K562 (cell line): Measurements from ENCODE around the gene LMNA. TPM values are rescaled to one million over a fixed set of nuclear protein-coding genes. Genes with fewer than 3 reads are reported as not detected.
A peak's percentile ranks its signal among the peaks of the same experiment; 100 is the strongest.

Experiments
- ATAC-seq: fragments of 200-7000 bp; cut with Tn5 transposase; 3 replicates; pipeline ENCODE4 v1.9.1; 2020; ENCODE audit warnings: moderate library complexity
- BruUV-seq: library from RNA; stranded (reverse); fragments of 400-500 nt; replicated peaks from 2 replicates; lab custom pipeline; 2021; lab: Mats Ljungman, UMichigan
- CTCF ChIA-PET: fragments of 300-600 bp; formaldehyde crosslinking; extraction: SDS; loops from one replicate; lab custom pipeline; 2021; ENCODE audit warnings: low intra/inter-chr PET ratio; lab: Yijun Ruan, JAX
- POLR2A ChIA-PET: fragments of 300-600, 350-650 bp; sonication (Branson Sonifier 250); formaldehyde crosslinking; extraction: SDS; loops from one replicate; lab custom pipeline; 2021; ENCODE audit warnings: antibody characterized with exemption, inconsistent platforms; lab: Yijun Ruan, JAX
- DNase-seq, 4 experiments: peaks; one replicate each; pipeline versions ENCODE4 v3.0.0 to v3.0.0-alpha.2; 2011 to 2018; ENCODE audit warnings: low spot score in 3 of 4, mixed read lengths in 3 of 4; ENCODE audit errors: extremely low read depth in 1 of 4
- FAIRE-seq: peaks from 2 replicates; lab custom pipeline; 2011; peaks lifted over from hg19 to GRCh38; lab: Jason Lieb, UNC
- H2AFZ ChIP-seq: 2 replicates; pipeline ENCODE4 v1.6.0; 2011; ENCODE audit warnings: low read depth, low read length, control low read depth, inconsistent platforms
- H3K27ac ChIP-seq: fragments of 200-600 bp; 3 replicates; pipeline ENCODE4 v1.8.0; 2011; ENCODE audit warnings: low read depth, mild to moderate bottlenecking, control low read depth, inconsistent platforms, low read length, moderate library complexity, mixed read lengths; ENCODE audit errors: extremely low read depth
- H3K27me3 ChIP-seq, 2 experiments: fragments of 300-600 bp in 1 of 2; 2 replicates in 1 of 2; 3 replicates in 1 of 2; pipeline versions ENCODE4 v1.6.0 to v1.8.0; 2011; ENCODE audit warnings: inconsistent platforms in 2 of 2, low read length in 2 of 2, mild to moderate bottlenecking in 1 of 2, mixed read lengths in 1 of 2, moderate library complexity in 1 of 2; ENCODE audit not compliant: control insufficient read depth in 2 of 2, insufficient read depth in 2 of 2
- H3K36me3 ChIP-seq: fragments of 300-600 bp; 3 replicates; pipeline ENCODE4 v1.8.0; 2011; ENCODE audit warnings: mild to moderate bottlenecking, low read length, inconsistent platforms; ENCODE audit not compliant: control insufficient read depth, insufficient read depth
- H3K4me1 ChIP-seq, 2 experiments: fragments of 200-600 bp in 1 of 2; replicated peaks in 1 of 2; 2 replicates in 1 of 2; 3 replicates in 1 of 2; pipeline versions ENCODE4 v1.5.1 to v1.8.0; 2011; ENCODE audit warnings: inconsistent platforms in 2 of 2, low read length in 2 of 2, mild to moderate bottlenecking in 1 of 2, mixed read lengths in 1 of 2, moderate library complexity in 1 of 2; ENCODE audit not compliant: control insufficient read depth in 2 of 2, insufficient read depth in 2 of 2
- H3K4me2 ChIP-seq: 2 replicates; pipeline ENCODE4 v1.6.1; 2011; ENCODE audit warnings: low read length, control low read depth, inconsistent platforms, mixed read lengths; ENCODE audit not compliant: insufficient read depth
- H3K4me3 ChIP-seq: fragments of 200-600 bp; sonication (generic), shearing (Covaris generic); 2 replicates; pipeline ENCODE4 v1.5.1; 2016; ENCODE audit warnings: control low read depth, inconsistent platforms
- H3K79me2 ChIP-seq: fragments of 200-600 bp; 3 replicates; pipeline ENCODE4 v1.8.0; 2011; ENCODE audit warnings: low read length, inconsistent platforms; ENCODE audit not compliant: control insufficient read depth, insufficient read depth
- H3K9ac ChIP-seq, 2 experiments: 2 replicates each; pipeline versions ENCODE4 v1.6.0 to v1.6.1; 2011; ENCODE audit warnings: low read depth in 2 of 2, low read length in 2 of 2, control low read depth in 1 of 2, inconsistent platforms in 1 of 2, mild to moderate bottlenecking in 1 of 2, mixed read lengths in 1 of 2; ENCODE audit not compliant: insufficient read depth in 1 of 2
- H3K9me1 ChIP-seq: one replicate; pipeline ENCODE4 v1.6.0; 2011; ENCODE audit warnings: inconsistent platforms, mild to moderate bottlenecking, low read length, moderate library complexity; ENCODE audit not compliant: control insufficient read depth, insufficient read depth
- H3K9me3 ChIP-seq: replicated peaks from 2 replicates; pipeline ENCODE4 v1.5.1; 2011; ENCODE audit warnings: low read depth, low read length, inconsistent platforms; ENCODE audit not compliant: control insufficient read depth, insufficient read depth
- H4K20me1 ChIP-seq: replicated peaks from 2 replicates; pipeline ENCODE4 v1.6.1; 2011; ENCODE audit warnings: low read length, inconsistent platforms, mixed read lengths; ENCODE audit not compliant: control insufficient read depth, insufficient read depth
- GMEB1 ChIP-seq: fragments of 250-450 bp; sonication (Bioruptor Pico); IDR thresholded peaks from 2 replicates; pipeline ENCODE4 v1.4.0; 2020; ENCODE audit warnings: mild to moderate bottlenecking
- KDM5B ChIP-seq: fragments of 200-600 bp; sonication (generic); IDR thresholded peaks from 2 replicates; pipeline ENCODE4 v1.6.1; 2012; ENCODE audit warnings: low read depth, mild to moderate bottlenecking, moderate library complexity, low read length, control low read depth, inconsistent platforms; ENCODE audit not compliant: insufficient replicate concordance
- MAX ChIP-seq: sonication (generic); formaldehyde crosslinking; IDR thresholded peaks from 2 replicates; pipeline ENCODE4 v1.9.0; 2022; ENCODE audit warnings: mild to moderate bottlenecking, missing genetic modification reagents
- MBD2 ChIP-seq: sonication (generic); IDR thresholded peaks from 2 replicates; pipeline ENCODE4 v1.6.1; 2016; ENCODE audit warnings: low read depth, borderline replicate concordance
- MITF ChIP-seq: IDR thresholded peaks from 2 replicates; pipeline ENCODE4 v1.6.1; 2014; ENCODE audit warnings: antibody characterized with exemption
- PML ChIP-seq: IDR thresholded peaks from 2 replicates; pipeline ENCODE4 v1.6.1; 2012; ENCODE audit warnings: low read length, inconsistent platforms
- TEAD2 ChIP-seq: fragments of 450-650 bp; IDR thresholded peaks from 2 replicates; pipeline ENCODE4 v1.6.1; 2016; ENCODE audit warnings: missing genetic modification characterization, control low read depth, missing compliant biosample characterization
- ZNF512 ChIP-seq: IDR thresholded peaks from 2 replicates; pipeline ENCODE4 v1.6.1; 2016; ENCODE audit warnings: missing genetic modification characterization, missing compliant biosample characterization
- WGBS: fragments of 100-300 bp; shearing (Covaris generic); methylation state at CpG from one replicate; pipeline ENCODE4 v1.1.6; 2016; ENCODE audit warnings: low coverage, mixed read lengths; ENCODE audit not compliant: insufficient coverage; ENCODE audit errors: missing lambda C conversion rate; 5-methylcytosine and 5-hydroxymethylcytosine counted together
- in situ Hi-C: fragments of 300-500 bp; cut with MboI; formaldehyde crosslinking; loops from 4 replicates; pipeline ENCODE4 v1.15.0; 2018; ENCODE audit warnings: inconsistent platforms, mixed read lengths
- intact Hi-C: fragments of 100-400 bp; cut with micrococcal nuclease; formaldehyde crosslinking; loops from 2 replicates; pipeline ENCODE4 v1.14.2; 2022
- polyA plus RNA-seq, 8 experiments: library from polyadenylated mRNA; depleted of rRNA in 4 of 8; stranded (reverse) in 5 of 8; unstranded in 3 of 8; fragments of >200 nt; fragmentation: Nextera tagmentation in 2 of 8; fragmentation: Illumina TruSeq in 1 of 8; extraction: Ambion mirVana in 2 of 8; extraction: Trizol in 1 of 8; gene quantifications; 2 replicates each; pipeline versions ENCODE4 v1.2.1 to v1.2.3, GENCODE V29; 2011 to 2014; ENCODE audit warnings: inconsistent platforms in 1 of 8, missing spikeins in 1 of 8
- total RNA-seq, 7 experiments: library from RNA; depleted of rRNA in 6 of 7; stranded (reverse); fragments of >200 nt in 6 of 7; fragmentation: Illumina TruSeq in 2 of 7; extraction: Trizol in 2 of 7; gene quantifications; 2 replicates each; pipeline versions ENCODE4 v1.2.1 to v1.2.3, GENCODE V29; 2011 to 2021; ENCODE audit warnings: low replicate concordance in 1 of 7

Gene LMNA
- total and polyA plus RNA-seq, 9 of the 15 experiments (the other 6 are each of a cell fraction or from before 2014, with no cell fraction given), result 1.00 to 347 (median 88.2) TPM

- peak; percentile 88 to 89 (median 89) for DNase-seq
- H3K9ac ChIP-seq, result peak within 1 kb of the TSS; percentile 73 to 94
- WGBS, result 2% methylated on average over 33 of the region's 62 CpGs
- peak; percentile 35 for FAIRE-seq
- H3K4me2 ChIP-seq, result peak within 1 kb of the TSS; percentile 85
- peak within 1 kb of the TSS; percentile 60; the same call in 2 of the 3 replicates for H3K27ac ChIP-seq
- no peaks in the 10 kb centered on the region for H3K9me3 ChIP-seq
- no TSS peak for BruUV-seq
- ChIA-PET CTCF (interaction anchor here (0.6 kb wide), 1 partner anchor 9 kb away, joined by 3 read pairs; no protein-coding TSS in a partner anchor), POLR2A (interaction anchor here (0.6 to 0.7 kb wide), 4 partner anchors 13 to 176 kb away, joined by 3 to 4 read pairs (median 3); no protein-coding TSS in a partner anchor)
- ATAC-seq, result peak; percentile 90
- H3K4me1 ChIP-seq, result peaks cover 13 to 30% of the 10 kb centered on the region in 2 experiments
- peak within 1 kb of the TSS; percentile 55 for H3K4me3 ChIP-seq
- in situ Hi-C loops, result no loop called here
- peak within 1 kb of the TSS; percentile 96 for H2AFZ ChIP-seq
- no peaks in the 10 kb centered on the region for H4K20me1 ChIP-seq
- H3K36me3 ChIP-seq, result peaks cover 4% of the 10 kb centered on the region; the same call in 1 of the 3 replicates
- no peaks in the 10 kb centered on the region for H3K27me3 ChIP-seq
- no peaks in the 10 kb centered on the region for H3K9me1 ChIP-seq
- peaks cover 15% of the 10 kb centered on the region for H3K79me2 ChIP-seq
- intact Hi-C loops, result loop anchor here (10.0 kb wide), 1 partner anchor 282 kb away; the partner anchor contains the start of gene RHBG
- TF ChIP-seq MBD2 (peak; percentile 24; the same call in 1 of the 2 replicates), MITF (no peak), ZNF512 (tag) (peak; percentile 64), PML (peak; percentile 37; the same call in 1 of the 2 replicates), KDM5B (no peak), GMEB1 (CRISPR knock-in tag) (peak; percentile 32; the same call in 1 of the 2 replicates), MAX (CRISPR knock-in tag) (peak; percentile 59; the same call in 1 of the 2 replicates), TEAD2 (tag) (peak; percentile 41; the same call in 1 of the 2 replicates)
Measured at GRCh38 chr1:156082309-156083091, 32.0 kb upstream of the LMNA start, which contains the start of gene MEX3A. Gene MEX3A, minus strand, starts transcription at chr1:156082465. Its CDS starts 467 bp downstream, at chr1:156081998.
